Spleen (tissue), 11 donors: ENCODE data around the gene GDAP1L1. TPM values are rescaled to one million over a fixed set of nuclear protein-coding genes. Genes with fewer than 3 reads are reported as not detected.
"Not testable (repeated sequence)": the region's sequence is repeated elsewhere in the genome, so short reads cannot be mapped to it uniquely, and the experiment has no call there.

Experiments
- DNase-seq: peaks from one replicate; pipeline ENCODE4 v3.0.0-alpha.2; 2020
- H3K27ac ChIP-seq, 8 donors: fragments of 200-600 bp; sonication (generic) in 7 of 8; 1 replicate in 4 of 8; 2 replicates in 4 of 8; pipeline versions ENCODE4 v1.5.0 to v1.8.0; 2016 to 2021; ENCODE audit warnings: inconsistent platforms in 4 of 8, mild to moderate bottlenecking in 4 of 8, moderate library complexity in 1 of 8
- H3K27me3 ChIP-seq, 7 donors: fragments of 200-600 bp; sonication (generic) in 6 of 7; replicated peaks in 1 of 7; 1 replicate in 4 of 7; 2 replicates in 3 of 7; pipeline versions ENCODE4 v1.5.0 to v1.8.0; 2016 to 2021; ENCODE audit warnings: inconsistent platforms in 3 of 7, mild to moderate bottlenecking in 1 of 7
- H3K36me3 ChIP-seq, 6 donors: fragments of 200-600 bp; sonication (generic) in 5 of 6; 1 replicate in 4 of 6; 2 replicates in 2 of 6; pipeline versions ENCODE4 v1.5.0 to v1.8.0; 2016 to 2021; ENCODE audit warnings: inconsistent platforms in 2 of 6
- H3K4me1 ChIP-seq, 6 donors: fragments of 200-600 bp; sonication (generic) in 5 of 6; 1 replicate in 3 of 6; 2 replicates in 3 of 6; pipeline versions ENCODE4 v1.5.0 to v1.8.0; 2016 to 2021; ENCODE audit warnings: inconsistent platforms in 3 of 6
- H3K4me3 ChIP-seq, 8 donors: fragments of 200-600 bp; sonication (generic) in 7 of 8; 1 replicate in 4 of 8; 2 replicates in 4 of 8; pipeline versions ENCODE4 v1.5.0 to v1.8.0; 2016 to 2021; ENCODE audit warnings: inconsistent platforms in 4 of 8, mild to moderate bottlenecking in 4 of 8, moderate library complexity in 2 of 8
- H3K9me3 ChIP-seq, 8 donors: fragments of 200-600 bp; sonication (generic) in 7 of 8; 1 replicate in 4 of 8; 2 replicates in 4 of 8; pipeline versions ENCODE4 v1.5.0 to v1.8.0; 2016 to 2021; ENCODE audit warnings: inconsistent platforms in 4 of 8
- CTCF ChIP-seq, 11 experiments: fragments of 200-600 bp in 7 of 11; fragments of 450-650 bp in 4 of 11; sonication (generic) in 4 of 11; IDR thresholded peaks in 8 of 11; conservative IDR thresholded peaks in 3 of 11; 1 replicate in 7 of 11; 2 replicates in 4 of 11; pipeline versions ENCODE4 v1.4.0 to v1.8.0; 2016 to 2021; ENCODE audit warnings: antibody characterized with exemption in 11 of 11, inconsistent platforms in 4 of 11, mild to moderate bottlenecking in 1 of 11
- POLR2A ChIP-seq, 3 donors: fragments of 450-650 bp; IDR thresholded peaks; one replicate each; pipeline ENCODE4 v1.5.1; 2017; ENCODE audit warnings: antibody characterized with exemption in 3 of 3, mild to moderate bottlenecking in 1 of 3
- POLR2AphosphoS5 ChIP-seq, 3 donors: sonication (generic); formaldehyde crosslinking; IDR thresholded peaks; one replicate each; pipeline ENCODE4 v1.5.1; 2017; ENCODE audit warnings: antibody characterized with exemption in 3 of 3
- WGBS, 5 donors: extraction: QIAGEN DNeasy Blood & Tissue Kit in 3 of 5; methylation state at CpG; one replicate each; pipeline versions ENCODE4 v1.1.5 to v1.1.7; 2013 to 2018; 5-methylcytosine and 5-hydroxymethylcytosine counted together
- intact Hi-C: fragments of 100-400 bp; cut with DNase I; formaldehyde crosslinking; loops from one replicate; pipeline ENCODE4 v1.15.0; 2023; ENCODE audit warnings: low total_unique reads
- polyA plus RNA-seq, 3 donors: library from polyadenylated mRNA; stranded (reverse); fragments of 200-250 nt; gene quantifications; one replicate each; pipeline ENCODE4 v1.2.1, GENCODE V29; 2013
- total RNA-seq, 7 donors: library from RNA; depleted of rRNA in 3 of 7; stranded (reverse); fragments of >200 nt in 3 of 7; fragmentation: NEBNext Ultra II Directional in 4 of 7; extraction: Animal tissue kit (Norgen Biotek cat#: 25700) in 4 of 7; gene quantifications; one replicate each; pipeline versions ENCODE4 v1.1.0 to v1.2.1, GENCODE V29; 2016 to 2021
- donor health status: healthy with polysubstance abuse.
- donor health status: DM: no; HTN: no; CAD: no; lungs with moderate emphysema.
- donor health status: DM: no; HTN: no; CAD: no.
- donor health status: Bipolar disorder and iron deficiency.
- donor health status: healthy.
- donor health status: DM: no; HTN: no; CAD: no.
- donor health status: DM: yes; HTN: yes; CAD: no.

GDAP1L1 gene
- total and polyA plus RNA-seq, 10 donors = not detected

GRCh38 chr20:44296011-44296410 lies 48.9 kb downstream of the GDAP1L1 start:
- H3K27ac ChIP-seq = no peak overlapping the region
- TF ChIP-seq CTCF (IDR thresholded peaks at IDR 0.05 in 8 of 11, conservative IDR thresholded peaks at IDR 0.05 in 3 of 11) (no peak), POLR2A (IDR thresholded peaks at IDR 0.05) (no peak), POLR2AphosphoS5 (IDR thresholded peaks at IDR 0.05) (no peak)
- no peak overlapping the region for H3K4me3 ChIP-seq
- WGBS, 5 donors = 62 to 78% (median 68%) methylated on average over 7 of the region's 7 CpGs
- H3K4me1 ChIP-seq = no peaks in the 10 kb centered on the region
- no peaks in the 10 kb centered on the region for H3K9me3 ChIP-seq
- peaks cover 0 to 3% (median 0%) of the 10 kb centered on the region in 6 donors for H3K36me3 ChIP-seq
- no peak for DNase-seq
- intact Hi-C loops = no loop called here
- H3K27me3 ChIP-seq = no peaks in the 10 kb centered on the region

- no peak overlapping the region for H3K27ac ChIP-seq
- peaks cover 0 to 3% (median 0%) of the 10 kb centered on the region in 6 donors for H3K36me3 ChIP-seq
- TF ChIP-seq POLR2AphosphoS5 (IDR thresholded peaks at IDR 0.05) = no peak
- no peak for TF ChIP-seq POLR2A (IDR thresholded peaks at IDR 0.05)
- TF ChIP-seq CTCF (IDR thresholded peaks at IDR 0.05 in 8 of 11, conservative IDR thresholded peaks at IDR 0.05 in 3 of 11) = no peak
- H3K9me3 ChIP-seq = no peaks in the 10 kb centered on the region
- DNase-seq = no peak
- H3K27me3 ChIP-seq = no peaks in the 10 kb centered on the region
- intact Hi-C loops = no loop called here
- H3K4me3 ChIP-seq = no peak overlapping the region
- no peaks in the 10 kb centered on the region for H3K4me1 ChIP-seq
- WGBS, 5 donors = 81 to 97% (median 93%) methylated on average over 4 of the region's 4 CpGs
Observed at GRCh38 chr20:44297721-44298120, 50.6 kb downstream of the GDAP1L1 start.

GRCh38 chr20:44299011-44299535 lies 52.0 kb downstream of the GDAP1L1 start:
- H3K27ac ChIP-seq, H3K36me3 ChIP-seq, H3K4me1 ChIP-seq, DNase-seq, intact Hi-C loops, H3K4me3 ChIP-seq, H3K9me3 ChIP-seq, H3K27me3 ChIP-seq: not testable (repeated sequence)
- WGBS, 5 donors = 81 to 96% (median 95%) methylated on average over 22 to 42 of the region's 42 CpGs; no CpG with 5 or more reads in 1 of the 5 donors

GRCh38 chr20:44301285-44301684 lies 54.2 kb downstream of the GDAP1L1 start:
- Histone ChIP-seq H3K4me3 (no peak overlapping the region), H3K4me1 (no peaks in the 10 kb centered on the region), H3K27ac (no peak overlapping the region), H3K27me3 (no peaks in the 10 kb centered on the region), H3K36me3 (peaks cover 0 to 22% (median 3%) of the 10 kb centered on the region in 6 donors), H3K9me3 (no peaks in the 10 kb centered on the region)
- TF ChIP-seq POLR2AphosphoS5 (IDR thresholded peaks at IDR 0.05) (no peak), CTCF (IDR thresholded peaks at IDR 0.05 in 8 of 11, conservative IDR thresholded peaks at IDR 0.05 in 3 of 11) (no peak), POLR2A (IDR thresholded peaks at IDR 0.05) (no peak)
- DNase-seq = no peak
- intact Hi-C loops = no loop called here
